ENCODE results near the gene ATG7.
A peak's percentile ranks its signal among the peaks of the same experiment; 100 is the strongest.

The ATG7 gene

DNA sequence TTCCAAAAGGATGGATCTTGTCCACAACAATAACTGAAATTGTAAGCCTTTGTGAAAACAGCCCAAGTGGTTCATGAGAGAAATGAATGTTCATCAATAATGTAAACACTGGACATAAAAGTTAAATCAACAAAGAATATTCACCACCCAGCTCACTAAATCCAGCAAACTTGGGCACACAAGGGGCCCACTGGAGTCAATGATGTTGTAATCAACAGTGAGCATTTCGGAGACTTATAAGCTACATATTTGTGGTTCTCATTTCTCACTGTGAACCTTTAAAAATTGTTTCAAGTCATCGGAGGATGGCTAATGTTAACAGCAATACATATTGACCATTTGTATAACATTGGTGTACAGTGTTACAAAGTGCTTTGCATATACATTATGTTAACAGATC, 308.4 kb downstream of the ATG7 start:
- no peak for TF ChIP-seq POLR2AphosphoS5 (IDR thresholded peaks at IDR 0.05; ENCODE audit: low read depth)
- no peak for TF ChIP-seq GABPA (IDR thresholded peaks at IDR 0.05; ENCODE audit: low read depth)
- TF ChIP-seq, protein P1, sequence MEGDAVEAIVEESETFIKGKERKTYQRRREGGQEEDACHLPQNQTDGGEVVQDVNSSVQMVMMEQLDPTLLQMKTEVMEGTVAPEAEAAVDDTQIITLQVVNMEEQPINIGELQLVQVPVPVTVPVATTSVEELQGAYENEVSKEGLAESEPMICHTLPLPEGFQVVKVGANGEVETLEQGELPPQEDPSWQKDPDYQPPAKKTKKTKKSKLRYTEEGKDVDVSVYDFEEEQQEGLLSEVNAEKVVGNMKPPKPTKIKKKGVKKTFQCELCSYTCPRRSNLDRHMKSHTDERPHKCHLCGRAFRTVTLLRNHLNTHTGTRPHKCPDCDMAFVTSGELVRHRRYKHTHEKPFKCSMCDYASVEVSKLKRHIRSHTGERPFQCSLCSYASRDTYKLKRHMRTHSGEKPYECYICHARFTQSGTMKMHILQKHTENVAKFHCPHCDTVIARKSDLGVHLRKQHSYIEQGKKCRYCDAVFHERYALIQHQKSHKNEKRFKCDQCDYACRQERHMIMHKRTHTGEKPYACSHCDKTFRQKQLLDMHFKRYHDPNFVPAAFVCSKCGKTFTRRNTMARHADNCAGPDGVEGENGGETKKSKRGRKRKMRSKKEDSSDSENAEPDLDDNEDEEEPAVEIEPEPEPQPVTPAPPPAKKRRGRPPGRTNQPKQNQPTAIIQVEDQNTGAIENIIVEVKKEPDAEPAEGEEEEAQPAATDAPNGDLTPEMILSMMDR (IDR thresholded peaks at IDR 0.05; ENCODE audit: insufficient read depth, low read length): no peak
- TF ChIP-seq SPI1 (IDR thresholded peaks at IDR 0.05; ENCODE audit: borderline replicate concordance, low read depth): no peak
- TF ChIP-seq, protein P2, sequence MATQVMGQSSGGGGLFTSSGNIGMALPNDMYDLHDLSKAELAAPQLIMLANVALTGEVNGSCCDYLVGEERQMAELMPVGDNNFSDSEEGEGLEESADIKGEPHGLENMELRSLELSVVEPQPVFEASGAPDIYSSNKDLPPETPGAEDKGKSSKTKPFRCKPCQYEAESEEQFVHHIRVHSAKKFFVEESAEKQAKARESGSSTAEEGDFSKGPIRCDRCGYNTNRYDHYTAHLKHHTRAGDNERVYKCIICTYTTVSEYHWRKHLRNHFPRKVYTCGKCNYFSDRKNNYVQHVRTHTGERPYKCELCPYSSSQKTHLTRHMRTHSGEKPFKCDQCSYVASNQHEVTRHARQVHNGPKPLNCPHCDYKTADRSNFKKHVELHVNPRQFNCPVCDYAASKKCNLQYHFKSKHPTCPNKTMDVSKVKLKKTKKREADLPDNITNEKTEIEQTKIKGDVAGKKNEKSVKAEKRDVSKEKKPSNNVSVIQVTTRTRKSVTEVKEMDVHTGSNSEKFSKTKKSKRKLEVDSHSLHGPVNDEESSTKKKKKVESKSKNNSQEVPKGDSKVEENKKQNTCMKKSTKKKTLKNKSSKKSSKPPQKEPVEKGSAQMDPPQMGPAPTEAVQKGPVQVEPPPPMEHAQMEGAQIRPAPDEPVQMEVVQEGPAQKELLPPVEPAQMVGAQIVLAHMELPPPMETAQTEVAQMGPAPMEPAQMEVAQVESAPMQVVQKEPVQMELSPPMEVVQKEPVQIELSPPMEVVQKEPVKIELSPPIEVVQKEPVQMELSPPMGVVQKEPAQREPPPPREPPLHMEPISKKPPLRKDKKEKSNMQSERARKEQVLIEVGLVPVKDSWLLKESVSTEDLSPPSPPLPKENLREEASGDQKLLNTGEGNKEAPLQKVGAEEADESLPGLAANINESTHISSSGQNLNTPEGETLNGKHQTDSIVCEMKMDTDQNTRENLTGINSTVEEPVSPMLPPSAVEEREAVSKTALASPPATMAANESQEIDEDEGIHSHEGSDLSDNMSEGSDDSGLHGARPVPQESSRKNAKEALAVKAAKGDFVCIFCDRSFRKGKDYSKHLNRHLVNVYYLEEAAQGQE (IDR thresholded peaks at IDR 0.05; ENCODE audit: insufficient replicate concordance, low read depth): no peak
- Histone ChIP-seq H3K27ac (replicated peaks) (no peak overlapping the region), H3K4me3 (replicated peaks; ENCODE audit: insufficient read depth, low read length) (no peak overlapping the region), H3K27me3 (ENCODE audit: insufficient read depth, poor library complexity, severe bottlenecking) (no peaks in the 10 kb centered on the region)
- DNase-seq (ENCODE audit: low read depth in 1 of 2, low spot score in 1 of 2): no peak

DNA sequence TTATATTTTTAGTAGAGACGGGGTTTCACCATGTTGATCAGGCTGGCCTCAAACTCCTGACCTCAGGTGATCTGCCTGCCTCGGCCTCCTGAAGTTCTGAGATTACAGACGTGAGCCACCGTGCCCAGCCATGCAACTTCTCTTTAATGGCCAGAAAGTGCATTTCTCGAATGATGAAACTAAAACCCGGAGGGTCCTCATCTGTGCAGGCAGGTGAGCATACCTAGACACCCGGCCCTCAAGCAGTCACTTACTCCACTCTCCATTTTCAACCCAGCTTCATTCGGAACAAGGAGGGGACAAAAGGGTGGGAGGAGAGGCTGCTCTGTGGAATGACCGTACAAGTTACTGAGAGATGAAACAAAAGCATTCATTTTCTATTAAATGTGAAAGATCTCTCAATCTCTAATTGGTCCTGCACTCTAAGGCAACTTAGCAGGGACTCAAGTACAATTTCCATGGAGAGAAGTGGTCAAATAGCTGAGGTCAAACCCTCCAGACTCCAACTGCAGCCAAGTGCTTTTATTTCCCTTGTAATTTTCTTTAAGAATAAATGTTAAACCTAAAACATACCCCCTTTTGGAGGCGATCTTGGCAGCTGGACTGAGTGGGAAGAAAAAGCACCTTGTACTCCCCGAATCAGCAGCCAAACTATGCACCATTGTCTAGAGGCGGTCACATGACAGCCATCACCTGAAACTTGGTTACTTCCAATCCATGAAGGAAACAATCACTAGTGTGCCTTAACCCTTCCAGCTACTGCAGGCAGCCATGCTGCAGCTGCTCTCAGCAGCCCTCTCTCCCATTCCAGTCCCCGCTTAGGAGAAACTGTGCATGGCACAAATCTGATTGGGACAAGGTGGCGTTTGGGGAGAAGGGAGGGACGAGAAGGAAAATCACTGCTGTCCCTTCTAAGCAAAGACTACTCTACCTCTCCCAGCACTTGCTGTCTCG, 309.3 kb downstream of the ATG7 start:
- no peak for DNase-seq (ENCODE audit: low read depth in 1 of 2, low spot score in 1 of 2)
- TF ChIP-seq POLR2AphosphoS5 (IDR thresholded peaks at IDR 0.05; ENCODE audit: low read depth): no peak
- TF ChIP-seq, protein P2 (IDR thresholded peaks at IDR 0.05; ENCODE audit: insufficient replicate concordance, low read depth): no peak
- no peak for TF ChIP-seq SPI1 (IDR thresholded peaks at IDR 0.05; ENCODE audit: borderline replicate concordance, low read depth)
- TF ChIP-seq GABPA (IDR thresholded peaks at IDR 0.05; ENCODE audit: low read depth): no peak
- TF ChIP-seq, protein P1 (IDR thresholded peaks at IDR 0.05; ENCODE audit: insufficient read depth, low read length): no peak
- H3K27me3 ChIP-seq (ENCODE audit: insufficient read depth, poor library complexity, severe bottlenecking): no peaks in the 10 kb centered on the region
- H3K27ac ChIP-seq (replicated peaks): no peak overlapping the region
- no peak overlapping the region for H3K4me3 ChIP-seq (replicated peaks; ENCODE audit: insufficient read depth, low read length)

DNA sequence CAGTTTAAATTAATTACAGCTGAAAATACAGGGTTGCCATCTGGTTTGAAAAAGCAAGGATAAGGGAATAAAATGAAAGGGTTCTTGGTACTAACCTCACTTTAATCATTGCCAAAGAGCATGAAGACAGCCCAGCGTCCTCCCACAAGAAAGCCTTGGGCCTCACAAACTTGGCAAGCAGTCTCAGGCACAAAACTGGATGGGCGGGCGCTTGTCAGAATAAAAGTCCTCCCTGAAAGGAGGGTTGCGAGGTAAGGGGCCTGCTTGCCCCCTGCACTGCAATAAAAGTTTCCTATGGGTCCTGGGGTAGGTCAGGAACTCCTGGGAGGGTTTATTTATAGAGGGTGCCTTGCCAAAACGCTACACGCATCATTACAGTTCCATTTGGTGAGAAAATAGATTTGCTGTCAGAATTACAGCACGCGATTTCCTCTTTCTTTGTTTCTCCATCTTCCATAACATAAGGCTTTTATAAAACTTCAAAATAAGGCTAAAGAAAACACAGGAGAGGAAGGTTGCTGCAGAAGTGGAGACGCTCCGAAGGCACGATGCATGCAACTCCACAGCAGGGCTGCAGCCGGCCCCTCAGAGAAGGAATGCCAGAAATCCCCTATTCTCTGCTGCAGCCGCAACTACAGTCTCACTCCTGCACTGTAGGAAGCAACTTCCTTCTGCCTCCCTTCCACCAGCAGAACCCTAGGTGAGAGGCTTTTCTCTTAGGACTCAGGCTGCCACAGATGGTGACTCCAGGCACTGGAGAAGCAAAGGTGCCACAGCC, 310.2 kb downstream of the ATG7 start:
- Histone ChIP-seq H3K27me3 (ENCODE audit: insufficient read depth, poor library complexity, severe bottlenecking) (no peaks in the 10 kb centered on the region), H3K4me3 (replicated peaks; ENCODE audit: insufficient read depth, low read length) (no peak overlapping the region; the same call in 1 of the 2 replicates), H3K27ac (replicated peaks) (no peak overlapping the region)
- TF ChIP-seq SPI1 (IDR thresholded peaks at IDR 0.05; ENCODE audit: borderline replicate concordance, low read depth) (peak; percentile 55; the same call in 1 of the 2 replicates), POLR2AphosphoS5 (IDR thresholded peaks at IDR 0.05; ENCODE audit: low read depth) (no peak)
- TF ChIP-seq, protein P2 (IDR thresholded peaks at IDR 0.05; ENCODE audit: insufficient replicate concordance, low read depth): no peak
- peak in 1 of 2 experiments; percentile 42 for DNase-seq (ENCODE audit: low read depth in 1 of 2, low spot score in 1 of 2)

All from HL-60 (cell line).